HUES48 (cell line): ENCODE measurements around the gene TMEM204.

ENCODE experiments used
- H3K27ac ChIP-seq: one replicate; pipeline ENCODE4 v1.7.0; 2013; ENCODE audit warnings: low read depth, low read length, inconsistent platforms
- H3K27me3 ChIP-seq: 2 replicates; pipeline ENCODE4 v1.6.1; 2013; ENCODE audit warnings: mild to moderate bottlenecking, low read length; ENCODE audit not compliant: control insufficient read depth, insufficient read depth
- H3K36me3 ChIP-seq: 2 replicates; pipeline ENCODE4 v1.6.1; 2013; ENCODE audit warnings: low read length; ENCODE audit not compliant: control insufficient read depth, insufficient read depth
- H3K4me1 ChIP-seq: 2 replicates; pipeline ENCODE4 v1.6.1; 2013; ENCODE audit warnings: mild to moderate bottlenecking, low read length; ENCODE audit not compliant: control insufficient read depth, insufficient read depth
- H3K4me3 ChIP-seq: 2 replicates; pipeline ENCODE4 v1.5.1; 2013; ENCODE audit warnings: mild to moderate bottlenecking, low read depth, low read length
- H3K9ac ChIP-seq: 2 replicates; pipeline ENCODE4 v1.6.1; 2013; ENCODE audit warnings: mild to moderate bottlenecking, low read depth, low read length, moderate library complexity
- H3K9me3 ChIP-seq: 2 replicates; pipeline ENCODE4 v1.6.1; 2013; ENCODE audit warnings: low read length; ENCODE audit not compliant: control insufficient read depth, insufficient read depth

TMEM204 gene

DNA sequence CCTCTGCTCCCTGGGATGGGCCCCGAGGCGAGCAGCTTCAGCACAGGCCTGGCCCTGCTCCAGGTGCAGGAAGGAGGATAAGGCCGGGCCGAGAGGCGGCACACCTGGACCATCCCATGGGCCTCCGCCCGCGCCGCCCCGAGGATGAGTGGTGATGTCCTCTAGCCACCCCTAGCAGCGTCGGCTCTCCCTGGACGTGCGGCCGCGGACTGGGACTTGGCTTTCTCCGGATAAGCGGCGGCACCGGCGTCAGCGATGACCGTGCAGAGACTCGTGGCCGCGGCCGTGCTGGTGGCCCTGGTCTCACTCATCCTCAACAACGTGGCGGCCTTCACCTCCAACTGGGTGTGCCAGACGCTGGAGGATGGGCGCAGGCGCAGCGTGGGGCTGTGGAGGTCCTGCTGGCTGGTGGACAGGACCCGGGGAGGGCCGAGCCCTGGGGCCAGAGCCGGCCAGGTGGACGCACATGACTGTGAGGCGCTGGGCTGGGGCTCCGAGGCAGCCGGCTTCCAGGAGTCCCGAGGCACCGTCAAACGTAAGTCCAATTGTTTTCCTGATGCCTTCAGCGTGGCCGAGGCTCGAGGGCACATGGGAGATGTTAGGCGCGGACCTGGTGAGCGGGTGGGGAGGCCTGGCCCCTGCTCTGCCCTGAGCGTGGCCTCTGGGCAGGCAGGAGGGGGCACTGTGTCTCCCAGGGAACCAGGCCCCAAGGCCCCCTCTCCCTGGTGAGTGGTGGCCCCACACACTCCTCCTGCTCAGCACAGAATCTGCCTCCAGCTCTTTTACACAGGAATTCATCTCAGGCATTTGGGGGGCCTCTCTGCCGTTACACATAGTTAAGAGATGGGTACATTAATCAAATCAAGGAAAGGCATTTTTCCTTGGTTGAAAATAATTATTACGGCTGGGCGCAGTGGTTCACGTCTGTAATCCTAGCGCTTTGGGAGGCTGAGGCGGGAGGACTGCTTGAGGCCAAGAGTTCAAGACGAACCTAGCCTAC, 855 bp downstream of the TMEM204 start:
- no peak overlapping the region for H3K9ac ChIP-seq
- no peaks in the 10 kb centered on the region for H3K4me1 ChIP-seq
- H3K4me3 ChIP-seq, result no peak overlapping the region
- H3K27me3 ChIP-seq, result no peaks in the 10 kb centered on the region
- no peaks in the 10 kb centered on the region for H3K9me3 ChIP-seq
- no peaks in the 10 kb centered on the region for H3K36me3 ChIP-seq
- H3K27ac ChIP-seq, result no peak overlapping the region

DNA sequence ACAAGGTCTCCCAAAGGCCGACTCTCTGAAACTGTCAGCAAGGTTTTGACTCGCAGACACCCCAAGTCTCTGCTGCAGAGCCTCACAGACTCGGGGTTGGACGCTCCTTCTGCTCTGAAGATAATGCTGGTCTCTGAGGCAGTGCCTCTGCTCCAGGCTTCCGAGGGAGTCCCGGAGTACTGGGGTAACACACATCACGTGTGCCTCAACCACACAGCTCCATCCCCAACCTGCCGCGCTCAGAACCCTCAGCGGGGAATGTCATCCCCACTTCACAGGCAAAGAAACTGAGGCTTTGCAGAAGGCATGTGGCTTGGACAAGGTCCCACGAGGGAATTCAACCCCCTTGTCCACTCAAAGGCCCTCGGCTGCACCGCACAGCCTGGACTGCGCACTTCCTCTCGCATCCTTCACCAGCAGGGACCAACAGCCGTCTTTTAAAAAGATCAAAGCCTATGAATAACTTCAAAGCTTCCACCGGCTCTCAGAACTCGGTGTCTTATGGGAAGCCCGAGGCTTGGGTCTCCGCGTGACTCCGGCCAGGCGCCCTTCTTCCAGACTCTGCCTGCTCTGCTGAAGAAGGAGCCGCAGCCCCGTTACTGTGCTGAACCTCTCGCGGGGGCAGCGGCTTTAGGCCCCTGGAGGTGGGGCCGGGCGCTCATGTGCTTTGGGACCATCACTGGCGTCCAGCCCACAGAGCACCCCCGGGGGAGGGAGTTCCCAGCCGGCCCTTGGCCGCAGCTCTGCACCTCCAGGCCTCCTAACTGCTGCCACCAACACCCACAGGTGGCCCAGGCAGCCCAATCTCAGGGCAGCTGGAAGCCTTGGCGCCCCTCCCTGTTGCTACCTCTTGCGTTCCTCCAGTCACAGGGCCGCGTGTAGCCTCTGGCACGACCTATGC, 2.2 kb downstream of the TMEM204 start:
- H3K4me3 ChIP-seq, result no peak overlapping the region
- H3K27me3 ChIP-seq, result no peaks in the 10 kb centered on the region
- H3K9me3 ChIP-seq, result no peaks in the 10 kb centered on the region
- H3K9ac ChIP-seq, result no peak overlapping the region
- no peaks in the 10 kb centered on the region for H3K4me1 ChIP-seq
- no peak overlapping the region for H3K27ac ChIP-seq
- H3K36me3 ChIP-seq, result no peaks in the 10 kb centered on the region

DNA sequence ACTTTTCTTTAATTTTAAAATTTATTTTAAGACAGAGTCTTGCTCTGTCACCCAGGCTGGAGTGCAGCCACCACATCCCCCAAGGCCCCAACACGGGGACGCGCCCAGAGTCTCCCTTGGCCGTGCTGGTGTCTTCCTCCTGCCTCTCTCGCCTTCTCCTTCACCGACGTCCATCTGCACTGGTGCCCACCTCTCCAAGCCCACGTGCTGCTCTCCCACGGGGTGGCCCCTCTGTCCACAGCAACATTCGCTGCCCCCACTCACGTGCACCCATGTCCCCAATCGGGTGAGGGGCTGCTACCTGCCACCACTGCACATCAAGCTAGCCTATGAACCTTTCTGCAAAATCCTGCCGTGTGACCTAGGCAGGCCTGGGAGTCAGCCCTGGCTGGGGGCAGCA, 3.1 kb downstream of the TMEM204 start:
- Histone ChIP-seq H3K27ac (no peak overlapping the region), H3K9ac (no peak overlapping the region), H3K9me3 (no peaks in the 10 kb centered on the region), H3K4me1 (no peaks in the 10 kb centered on the region), H3K36me3 (no peaks in the 10 kb centered on the region), H3K4me3 (no peak overlapping the region), H3K27me3 (no peaks in the 10 kb centered on the region)

DNA sequence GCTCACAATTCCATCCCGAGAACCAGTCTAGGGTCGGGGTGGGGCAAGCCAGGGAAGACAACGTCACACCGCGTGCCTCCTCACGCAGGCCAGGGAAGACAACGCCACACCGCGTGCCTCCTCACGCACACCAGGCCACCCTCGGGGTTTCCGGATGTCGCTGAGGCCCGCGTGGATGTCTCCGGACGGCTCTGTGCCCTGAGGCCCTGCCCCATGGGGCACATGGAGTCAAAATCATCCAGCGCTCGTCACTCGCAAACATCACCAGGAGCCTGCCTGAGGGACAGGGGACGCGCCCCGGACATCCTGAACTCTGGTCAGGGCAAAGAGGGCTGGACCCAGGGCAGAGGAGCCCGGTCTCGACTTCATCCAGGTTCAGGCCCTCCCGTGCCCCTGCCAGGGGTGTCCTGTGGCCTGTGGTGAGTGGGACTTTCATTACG, 3.7 kb downstream of the TMEM204 start:
- Histone ChIP-seq H3K4me3 (no peak overlapping the region), H3K9me3 (no peaks in the 10 kb centered on the region), H3K9ac (no peak overlapping the region), H3K4me1 (no peaks in the 10 kb centered on the region), H3K36me3 (no peaks in the 10 kb centered on the region), H3K27ac (no peak overlapping the region), H3K27me3 (no peaks in the 10 kb centered on the region)

DNA sequence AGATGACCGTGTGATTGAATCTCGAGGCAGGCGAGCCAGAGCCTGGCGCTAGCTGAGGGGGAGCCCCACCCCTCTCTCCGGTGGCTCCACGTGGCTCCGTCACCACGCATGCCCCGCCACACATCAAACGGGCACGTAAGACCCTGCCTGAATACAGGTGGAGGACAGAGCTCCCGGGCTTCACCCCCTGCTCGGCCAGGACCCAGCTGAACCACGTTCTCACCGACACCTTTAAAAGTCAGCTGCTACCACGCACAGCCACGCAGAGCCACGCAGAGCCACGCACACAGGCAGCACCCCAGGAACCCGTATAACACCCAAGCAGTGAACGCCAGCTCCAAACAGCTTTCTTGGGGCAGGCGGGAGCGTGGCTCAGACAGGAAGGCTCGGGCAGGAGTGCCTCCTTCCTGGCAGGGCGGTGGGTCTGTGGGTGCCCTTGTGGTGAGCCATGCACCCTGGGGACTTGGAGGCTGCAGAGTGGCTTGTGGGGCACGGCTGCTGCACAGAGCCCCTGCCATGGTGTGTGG, 4.4 kb downstream of the TMEM204 start:
- Histone ChIP-seq H3K27me3 (no peaks in the 10 kb centered on the region), H3K9me3 (no peaks in the 10 kb centered on the region), H3K27ac (no peak overlapping the region), H3K9ac (no peak overlapping the region), H3K4me1 (no peaks in the 10 kb centered on the region), H3K36me3 (no peaks in the 10 kb centered on the region), H3K4me3 (no peak overlapping the region)

DNA sequence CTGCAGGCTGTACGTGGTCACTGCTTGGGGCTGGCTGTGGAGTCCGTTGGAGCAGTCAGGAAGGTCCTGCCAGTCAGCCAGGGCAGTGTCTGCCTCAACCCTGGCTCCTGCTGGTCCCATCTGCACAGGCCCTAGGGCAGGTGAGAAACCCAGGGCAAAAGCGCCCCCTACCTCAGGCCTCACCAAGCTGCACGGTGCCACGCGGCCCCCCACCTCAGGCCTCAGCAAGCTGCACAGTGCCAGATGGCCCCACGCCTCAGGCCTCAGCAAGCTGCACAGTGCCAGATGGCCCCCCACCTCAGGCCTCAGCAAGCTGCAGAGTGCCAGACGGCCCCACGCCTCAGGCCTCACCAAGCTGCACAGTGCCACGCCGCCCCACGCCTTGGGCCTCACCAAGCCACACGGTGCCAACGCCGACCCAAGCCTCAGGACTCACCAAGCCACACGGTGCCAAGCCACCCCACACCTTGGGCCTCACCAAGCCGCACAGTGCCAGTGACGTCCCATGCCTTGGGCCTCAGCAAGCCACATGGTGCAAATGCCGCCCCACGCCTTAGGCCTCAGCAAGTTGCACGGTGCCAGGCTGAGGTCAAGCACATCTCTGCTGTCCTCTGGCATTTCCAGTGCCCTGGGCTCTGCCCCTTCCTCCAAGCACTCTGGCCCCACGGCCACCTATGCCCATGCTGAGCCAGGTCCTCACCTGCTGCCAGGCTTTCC, 5.5 kb downstream of the TMEM204 start:
- Histone ChIP-seq H3K36me3 (no peaks in the 10 kb centered on the region), H3K9ac (no peak overlapping the region), H3K4me3 (no peak overlapping the region), H3K27me3 (no peaks in the 10 kb centered on the region), H3K4me1 (no peaks in the 10 kb centered on the region), H3K27ac (no peak overlapping the region), H3K9me3 (no peaks in the 10 kb centered on the region)

DNA sequence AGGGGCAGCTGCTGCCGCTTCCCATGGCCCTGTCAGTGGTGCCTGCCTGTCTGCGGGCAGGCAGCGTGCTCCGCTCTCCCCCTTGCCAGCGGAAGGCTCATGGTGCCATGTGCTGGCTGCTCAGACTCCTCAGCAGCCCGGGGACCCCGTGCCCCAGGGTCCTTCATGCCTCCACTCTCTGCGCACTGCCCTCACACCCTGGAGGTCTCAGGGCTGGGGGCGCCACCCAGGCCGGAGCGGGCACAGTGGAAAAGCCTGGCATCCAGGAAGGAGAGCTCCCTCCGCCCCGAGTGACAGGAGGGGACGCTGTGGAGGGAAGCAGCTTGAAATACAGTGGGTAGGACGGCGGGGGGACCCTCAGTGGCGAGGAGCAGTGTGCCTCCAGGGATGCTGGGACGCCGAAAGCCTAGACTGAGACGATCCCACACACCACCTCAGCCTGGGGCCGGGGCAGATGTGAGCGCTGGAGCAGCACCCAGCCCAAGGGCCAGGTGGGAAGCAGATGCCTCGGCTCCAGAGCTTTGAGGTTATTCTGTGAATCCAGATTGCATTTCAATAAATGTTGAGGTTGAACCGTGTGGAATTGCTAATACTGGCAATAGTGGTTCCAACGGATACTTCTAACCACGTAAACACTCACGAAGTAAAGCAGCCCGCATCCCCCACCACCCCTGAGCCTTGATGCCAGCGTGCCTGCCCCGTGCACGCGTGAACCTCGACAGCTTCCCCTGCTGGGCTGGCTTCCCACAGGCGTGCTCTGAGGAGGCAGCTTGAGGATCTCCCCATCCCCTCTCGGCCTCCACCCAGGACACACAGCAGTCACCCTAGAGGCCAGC, 6.5 kb downstream of the TMEM204 start:
- Histone ChIP-seq H3K4me1 (no peaks in the 10 kb centered on the region), H3K9me3 (no peaks in the 10 kb centered on the region), H3K27me3 (no peaks in the 10 kb centered on the region), H3K4me3 (no peak overlapping the region), H3K9ac (no peak overlapping the region), H3K36me3 (no peaks in the 10 kb centered on the region), H3K27ac (no peak overlapping the region)

DNA sequence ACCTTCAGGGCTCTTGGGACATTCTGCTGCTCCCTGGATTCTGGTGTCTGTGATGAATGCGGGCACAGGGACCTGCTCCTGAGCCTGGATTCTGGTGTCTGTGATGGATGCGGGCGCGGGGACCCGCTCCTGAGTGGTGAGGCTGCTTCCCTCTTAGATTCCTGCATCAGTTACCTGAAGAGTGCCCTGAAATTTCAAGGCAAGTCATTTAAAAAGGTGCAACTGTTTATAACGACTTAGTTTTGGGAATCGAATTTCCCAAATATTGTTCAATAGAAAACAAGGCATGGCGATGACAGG, 7.0 kb downstream of the TMEM204 start:
- H3K9ac ChIP-seq, result no peak overlapping the region
- no peak overlapping the region for H3K27ac ChIP-seq
- H3K27me3 ChIP-seq, result no peaks in the 10 kb centered on the region
- no peaks in the 10 kb centered on the region for H3K36me3 ChIP-seq
- H3K4me1 ChIP-seq, result no peaks in the 10 kb centered on the region
- no peak overlapping the region for H3K4me3 ChIP-seq
- H3K9me3 ChIP-seq, result no peaks in the 10 kb centered on the region

DNA sequence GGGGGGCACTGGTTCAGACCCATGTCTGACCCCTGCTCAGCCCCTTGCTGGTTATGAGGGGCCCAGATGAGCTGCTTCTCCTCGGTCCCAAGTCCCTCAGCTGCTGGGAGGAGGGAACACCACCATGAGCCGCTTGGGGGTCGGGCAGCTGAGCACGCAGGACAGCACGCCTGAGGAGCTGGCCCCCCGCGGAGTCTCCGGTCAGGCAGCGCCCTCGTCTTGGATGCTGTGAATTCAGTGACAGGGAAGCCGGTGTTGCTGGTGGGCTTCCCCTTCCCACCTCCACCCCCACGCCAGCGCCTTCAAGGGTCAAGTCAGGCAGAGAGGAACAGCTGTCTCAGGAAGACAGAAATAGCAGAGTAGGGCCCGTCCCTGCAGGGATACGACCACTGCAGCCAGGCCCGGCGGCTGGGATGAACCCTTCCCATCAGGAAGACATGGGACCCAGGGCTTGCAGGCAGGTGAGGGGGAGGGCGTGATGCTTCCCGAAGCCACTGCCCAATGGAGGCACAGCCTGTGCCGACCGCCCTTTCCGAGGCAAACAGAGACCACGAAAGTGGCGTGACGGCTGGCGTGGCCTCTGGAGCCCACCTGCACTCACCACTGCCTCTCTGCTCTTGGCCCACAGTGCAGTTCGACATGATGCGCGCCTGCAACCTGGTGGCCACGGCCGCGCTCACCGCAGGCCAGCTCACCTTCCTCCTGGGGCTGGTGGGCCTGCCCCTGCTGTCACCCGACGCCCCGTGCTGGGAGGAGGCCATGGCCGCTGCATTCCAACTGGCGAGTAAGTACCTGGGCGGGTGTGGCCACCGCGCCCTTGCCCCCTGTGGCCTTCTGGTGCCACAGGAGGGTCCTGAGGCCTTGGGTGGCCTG, 8.1 kb downstream of the TMEM204 start:
- Histone ChIP-seq H3K9me3 (no peaks in the 10 kb centered on the region), H3K4me1 (no peaks in the 10 kb centered on the region), H3K27ac (no peak overlapping the region), H3K9ac (no peak overlapping the region), H3K4me3 (no peak overlapping the region), H3K36me3 (no peaks in the 10 kb centered on the region), H3K27me3 (no peaks in the 10 kb centered on the region)
